ENCODE results near the gene GTPBP3.
A peak's percentile ranks its signal among the peaks of the same experiment; 100 is the strongest.
"Not testable (repeated sequence)": the region's sequence is repeated elsewhere in the genome, so short reads cannot be mapped to it uniquely, and the experiment has no call there.

The GTPBP3 gene, protein sequence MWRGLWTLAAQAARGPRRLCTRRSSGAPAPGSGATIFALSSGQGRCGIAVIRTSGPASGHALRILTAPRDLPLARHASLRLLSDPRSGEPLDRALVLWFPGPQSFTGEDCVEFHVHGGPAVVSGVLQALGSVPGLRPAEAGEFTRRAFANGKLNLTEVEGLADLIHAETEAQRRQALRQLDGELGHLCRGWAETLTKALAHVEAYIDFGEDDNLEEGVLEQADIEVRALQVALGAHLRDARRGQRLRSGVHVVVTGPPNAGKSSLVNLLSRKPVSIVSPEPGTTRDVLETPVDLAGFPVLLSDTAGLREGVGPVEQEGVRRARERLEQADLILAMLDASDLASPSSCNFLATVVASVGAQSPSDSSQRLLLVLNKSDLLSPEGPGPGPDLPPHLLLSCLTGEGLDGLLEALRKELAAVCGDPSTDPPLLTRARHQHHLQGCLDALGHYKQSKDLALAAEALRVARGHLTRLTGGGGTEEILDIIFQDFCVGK

DNA sequence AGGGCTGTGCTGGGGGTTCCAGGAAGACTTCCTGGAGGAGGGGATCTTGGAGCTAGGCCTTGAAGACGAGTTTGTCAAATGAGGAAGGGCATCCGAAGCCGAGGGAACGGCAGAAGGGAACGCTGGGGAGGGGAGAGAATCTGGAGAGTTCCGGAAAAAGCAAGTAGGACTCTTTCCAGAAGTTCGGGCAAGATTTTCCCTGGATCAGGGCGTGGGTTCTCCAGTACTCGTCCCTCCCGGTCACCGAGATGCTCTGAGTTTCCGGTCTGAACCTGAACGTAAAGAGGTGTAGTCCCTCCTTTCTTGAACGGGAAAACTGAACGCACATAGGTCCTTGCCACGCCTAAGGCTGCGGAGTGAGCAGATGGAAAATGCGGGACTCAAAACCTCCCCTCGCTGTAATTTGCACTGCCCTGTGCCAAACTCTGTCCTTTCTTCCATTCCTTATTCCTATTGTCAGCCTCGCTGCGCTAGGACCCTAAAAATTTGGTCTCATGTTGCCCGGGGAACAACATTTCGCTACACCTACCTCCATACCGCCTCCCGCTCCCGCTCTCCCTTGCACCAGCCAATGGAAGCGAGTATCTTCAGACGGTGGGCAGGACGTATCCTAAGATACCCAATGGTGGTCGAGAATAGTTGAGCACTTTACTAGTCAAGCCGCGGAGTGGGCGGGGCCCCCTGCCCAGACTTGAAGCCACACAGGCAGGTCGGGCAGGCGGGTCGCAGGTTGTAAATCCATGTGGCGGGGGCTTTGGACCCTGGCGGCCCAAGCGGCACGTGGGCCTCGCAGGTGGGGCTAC lies at the start of gene GTPBP3:
TSS of gene GTPBP3 (plus strand) at position 682 of the 803 bp plus-strand sequence. CDS start at position 741, 59 bp downstream.
- peak; percentile 75 to 95 (median 90) for DNase-seq

DNA sequence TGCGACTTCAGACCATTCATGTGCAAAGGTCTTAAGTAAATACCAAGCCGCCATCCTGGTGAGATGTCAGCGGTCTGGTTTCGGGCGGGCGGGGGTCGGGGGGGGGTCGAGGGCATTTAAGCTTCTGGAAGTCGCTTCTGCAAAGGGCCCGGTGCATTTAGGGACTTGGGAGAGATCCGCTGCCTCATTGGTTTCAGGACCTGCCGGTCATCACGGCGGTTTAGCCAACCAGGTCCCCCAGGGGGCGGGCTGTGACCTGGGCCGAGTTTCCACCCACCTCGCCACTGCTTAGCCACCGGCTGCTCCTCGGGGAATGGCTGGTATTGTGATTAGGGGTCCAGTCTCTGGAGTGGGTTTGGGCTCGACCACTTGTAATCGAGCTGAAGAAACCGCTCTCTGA lies 47.9 kb upstream of the GTPBP3 start:
- DNase-seq: no peak

DNA sequence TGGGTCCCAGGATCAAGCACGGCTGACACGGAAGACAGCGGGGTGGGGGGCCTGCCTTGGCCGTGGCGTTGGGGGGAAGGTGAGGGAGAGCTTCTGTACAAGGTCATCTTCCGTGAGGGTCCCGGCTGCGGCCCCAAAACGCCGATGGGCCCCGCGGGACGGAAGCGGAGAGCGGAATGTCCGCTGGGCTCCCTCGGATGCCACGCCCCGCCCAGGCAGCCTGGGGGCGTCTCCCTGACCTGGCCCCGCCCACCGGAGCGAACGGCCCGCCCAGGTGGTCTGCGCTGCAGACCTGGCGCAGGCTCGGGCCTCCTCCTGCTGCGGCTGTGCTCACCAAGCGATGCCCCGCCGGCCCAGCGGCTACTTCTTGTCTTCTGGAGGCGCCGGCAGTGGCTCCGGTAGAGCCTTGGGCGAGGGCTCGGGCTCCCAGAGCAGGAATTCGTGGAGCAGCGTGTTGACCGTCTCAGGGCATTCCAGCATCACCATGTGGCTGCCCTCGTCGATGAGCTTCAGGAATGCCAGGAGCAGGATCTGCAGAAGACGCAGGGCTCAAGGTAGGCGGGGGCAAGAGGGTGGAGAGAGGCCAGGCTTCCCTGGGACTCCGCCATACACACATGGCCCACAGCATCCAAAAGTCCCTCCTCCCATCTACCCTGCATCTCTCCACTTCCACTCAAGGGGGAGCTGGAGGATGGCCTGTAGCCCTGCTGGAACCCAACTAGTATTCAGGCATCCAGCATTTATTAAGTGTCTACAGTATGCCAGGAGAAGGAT lies 44.9 kb upstream of the GTPBP3 start:
- DNase-seq: peak; percentile 28 to 74 (median 45)

GRCh38 chr19:17293605-17294004 lies 43.7 kb upstream of the GTPBP3 start:
- no peak for DNase-seq

DNA sequence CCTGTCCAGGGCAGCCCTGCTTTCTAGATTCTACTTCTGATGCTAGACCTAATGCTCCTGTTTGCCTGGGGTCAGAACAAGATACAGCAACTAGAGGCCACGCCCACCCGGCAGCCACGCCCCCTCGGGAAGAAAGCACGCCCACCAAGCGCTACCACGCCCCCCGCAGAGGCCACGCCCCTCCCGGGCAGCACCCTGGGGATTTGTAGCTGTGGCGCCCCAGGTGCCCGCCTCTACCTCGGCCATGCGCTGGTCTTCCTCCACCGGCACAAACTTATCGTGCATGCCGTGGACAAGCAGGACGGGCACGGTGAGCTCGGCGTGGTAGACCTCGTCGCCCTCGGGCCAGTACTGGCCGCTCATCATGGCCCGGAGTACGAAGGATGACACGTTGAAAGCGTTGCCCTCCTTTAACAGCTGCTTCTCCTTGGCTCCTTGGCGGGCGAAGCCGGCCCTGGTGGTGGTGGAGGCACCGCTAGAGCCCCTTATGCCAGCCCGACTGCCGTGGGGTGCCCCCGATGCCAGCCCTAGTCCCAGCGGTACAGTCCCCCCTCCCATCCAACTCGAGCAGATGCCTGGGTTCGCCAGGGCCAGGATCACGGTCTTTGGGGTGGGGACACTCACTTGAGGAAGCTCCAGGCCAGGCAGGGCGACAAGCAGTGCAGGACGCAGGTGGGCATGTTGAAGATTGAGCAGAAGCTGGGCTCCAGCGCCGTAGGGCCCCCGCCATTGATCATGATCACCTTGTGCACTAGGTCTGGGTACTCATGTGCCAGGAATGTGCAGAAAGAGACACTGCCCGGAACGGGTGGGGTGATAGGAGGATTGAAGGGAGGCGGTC lies 43.1 kb upstream of the GTPBP3 start:
- DNase-seq: peak in 2 of 4 experiments; percentile 9 to 19

GRCh38 chr19:17295551-17295950 lies 41.8 kb upstream of the GTPBP3 start:
- not testable (repeated sequence) for DNase-seq

DNA sequence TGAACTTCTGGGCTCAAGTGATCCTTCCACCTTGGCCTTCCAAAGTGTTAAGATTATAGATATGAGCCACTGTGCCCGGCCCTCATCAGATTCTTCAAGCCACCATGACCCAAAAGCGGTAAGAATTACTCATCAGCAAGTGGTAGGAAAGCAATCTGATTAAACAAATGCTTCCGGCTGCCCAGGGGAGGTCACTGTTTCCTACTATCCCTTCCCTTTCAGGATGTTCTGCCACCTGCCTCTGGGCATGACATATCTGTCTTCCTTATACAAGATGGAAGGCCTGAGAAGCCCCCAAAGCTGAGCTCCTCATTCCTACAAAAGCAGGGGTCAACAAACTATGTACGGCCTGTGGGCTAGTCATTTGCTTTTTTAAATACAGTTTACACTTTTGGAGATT lies 41.1 kb upstream of the GTPBP3 start:
- DNase-seq: no peak

DNA sequence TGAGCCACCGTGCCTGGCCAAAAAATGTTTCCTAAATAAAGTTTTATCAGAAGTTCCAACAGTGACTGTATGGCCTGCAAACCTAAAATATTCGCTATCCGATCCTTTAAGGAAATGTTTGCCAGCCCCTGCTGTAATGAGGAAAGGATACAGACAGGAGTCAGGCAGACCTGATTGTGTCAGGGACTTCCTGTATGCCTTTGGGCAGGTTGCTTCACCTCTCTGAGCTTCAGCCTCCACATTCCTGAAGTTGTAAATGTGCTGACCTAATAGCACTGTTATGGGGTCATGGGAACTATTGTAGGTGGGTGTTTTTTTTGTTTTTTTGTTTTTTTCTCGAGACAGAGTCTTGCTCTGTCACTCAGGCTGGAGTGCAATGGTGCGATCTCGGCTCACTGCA lies 40.4 kb upstream of the GTPBP3 start:
- DNase-seq: no peak

DNA sequence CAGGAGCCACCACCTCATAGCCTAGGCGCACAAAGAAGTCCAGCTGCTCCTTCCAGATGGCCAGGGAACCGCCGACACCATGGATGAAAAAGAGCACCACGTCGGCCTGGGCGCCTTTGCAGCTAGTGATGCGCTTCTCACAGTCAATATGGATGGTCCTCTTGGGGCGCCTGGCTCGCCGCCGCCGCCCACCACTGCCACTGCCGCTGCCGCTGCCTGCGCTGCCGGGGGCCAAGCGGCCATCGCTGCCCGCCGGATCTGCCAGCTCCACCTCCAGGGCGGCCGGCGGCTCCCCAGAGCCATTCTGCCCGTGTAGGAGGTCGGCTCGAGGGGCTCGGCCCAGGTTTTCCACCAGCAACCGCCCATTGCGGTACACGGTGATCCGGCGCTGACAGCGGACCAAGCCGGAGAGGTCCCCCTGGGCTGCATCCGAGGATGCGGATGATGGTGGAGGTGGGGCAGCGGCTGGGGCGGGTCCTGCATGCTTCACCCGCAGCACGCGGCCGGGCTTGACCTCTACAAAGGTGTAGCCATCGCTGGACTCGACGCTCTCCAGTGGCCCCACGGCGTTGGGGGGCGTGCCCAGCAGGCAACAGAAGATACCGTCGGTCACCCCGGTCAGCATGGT lies 36.2 kb upstream of the GTPBP3 start:
- DNase-seq: no peak

GRCh38 chr19:17302391-17303166 lies 34.8 kb upstream of the GTPBP3 start:
- peak in 1 of 4 experiments; percentile 51 for DNase-seq

DNA sequence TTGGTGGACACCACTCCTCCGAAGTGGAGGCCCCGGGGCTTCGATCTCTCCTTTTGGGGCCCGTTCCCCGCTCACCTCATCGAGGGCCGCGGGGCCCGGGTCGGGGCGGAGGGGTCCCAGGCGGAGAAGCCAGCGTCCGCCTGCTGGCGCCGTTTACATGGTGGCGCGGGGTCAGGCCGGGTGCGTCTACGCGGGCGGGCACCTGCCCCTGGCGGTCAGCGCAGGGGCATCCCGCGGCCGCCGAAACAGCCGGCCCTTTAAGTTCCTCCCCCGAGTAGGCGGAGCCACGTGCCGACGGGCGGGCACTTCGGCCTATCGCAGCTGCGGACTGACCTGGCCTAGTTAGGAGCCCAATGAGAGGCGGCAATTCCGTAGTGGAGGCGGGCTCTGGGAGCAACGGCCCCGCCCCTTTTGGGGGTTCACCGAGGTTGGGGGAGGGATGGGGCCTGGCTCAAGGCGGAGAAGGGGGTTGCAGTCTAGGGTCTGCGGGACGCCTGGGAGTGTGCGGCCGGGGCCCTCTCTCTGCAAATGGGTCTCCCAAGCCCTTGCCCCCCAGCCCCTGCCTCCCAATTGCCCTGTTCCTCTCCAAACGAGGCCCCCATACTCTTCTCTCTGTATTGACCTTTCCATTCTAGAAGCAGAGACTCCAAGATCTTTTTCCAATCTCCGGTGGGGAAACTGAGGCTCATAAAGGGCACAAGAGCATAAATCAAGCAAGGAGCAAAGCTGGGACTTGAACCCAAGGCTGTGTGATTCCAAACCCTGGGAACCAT lies 34.0 kb upstream of the GTPBP3 start, which contains the start of gene ABHD8:
TSS of gene ABHD8 (minus strand) at position 259 of the 773 bp plus-strand sequence. CDS start 1,809 bp downstream, outside the sequence.
- DNase-seq: peak; percentile 59 to 93 (median 84)

GRCh38 chr19:17303940-17304267 lies 33.4 kb upstream of the GTPBP3 start:
- DNase-seq: no peak

GRCh38 chr19:17304386-17305215 lies 32.8 kb upstream of the GTPBP3 start:
- no peak for DNase-seq

DNA sequence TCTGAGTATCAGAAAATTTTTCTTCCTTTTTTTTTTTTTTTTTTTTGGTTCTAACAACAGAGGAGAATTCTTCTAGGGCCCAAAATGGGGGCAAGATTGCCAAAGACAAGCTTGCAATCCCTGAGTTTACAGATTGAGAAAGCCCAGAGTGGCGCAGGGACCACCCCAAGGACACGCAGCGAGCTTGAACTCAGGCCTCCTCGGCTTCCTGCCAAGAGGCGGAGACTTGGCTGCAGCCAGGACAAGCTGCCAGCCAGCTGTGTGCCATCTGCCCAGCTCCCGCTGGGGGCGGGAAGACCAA lies 32.2 kb upstream of the GTPBP3 start:
- no peak for DNase-seq

GRCh38 chr19:17305517-17306284 lies 31.7 kb upstream of the GTPBP3 start, which contains the start of gene MRPL34:
Gene MRPL34, plus strand, starts transcription at chr19:17305872. Its CDS starts 21 bp downstream, at chr19:17305893.
- DNase-seq: peak; percentile 64 to 87 (median 79)

DNA sequence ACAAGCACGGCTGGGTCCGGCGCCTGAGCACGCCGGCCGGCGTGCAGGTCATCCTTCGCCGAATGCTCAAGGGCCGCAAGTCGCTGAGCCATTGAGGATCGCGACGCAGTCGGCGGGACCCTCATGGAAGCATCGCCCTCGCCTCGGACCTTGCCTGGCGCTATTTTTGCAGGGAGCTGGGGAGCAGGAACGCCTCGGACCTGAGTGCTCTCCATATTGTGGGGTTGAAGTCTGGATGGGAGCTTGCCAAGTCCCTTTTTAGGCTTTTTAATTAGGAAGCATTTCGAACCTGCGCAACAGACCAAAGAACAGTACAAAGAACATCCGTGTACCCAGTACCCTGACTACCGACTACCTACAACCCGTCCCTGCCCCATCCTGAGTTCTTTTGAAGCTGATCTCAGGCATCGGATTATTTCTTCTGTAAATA lies 31.1 kb upstream of the GTPBP3 start:
- DNase-seq: no peak

DNA sequence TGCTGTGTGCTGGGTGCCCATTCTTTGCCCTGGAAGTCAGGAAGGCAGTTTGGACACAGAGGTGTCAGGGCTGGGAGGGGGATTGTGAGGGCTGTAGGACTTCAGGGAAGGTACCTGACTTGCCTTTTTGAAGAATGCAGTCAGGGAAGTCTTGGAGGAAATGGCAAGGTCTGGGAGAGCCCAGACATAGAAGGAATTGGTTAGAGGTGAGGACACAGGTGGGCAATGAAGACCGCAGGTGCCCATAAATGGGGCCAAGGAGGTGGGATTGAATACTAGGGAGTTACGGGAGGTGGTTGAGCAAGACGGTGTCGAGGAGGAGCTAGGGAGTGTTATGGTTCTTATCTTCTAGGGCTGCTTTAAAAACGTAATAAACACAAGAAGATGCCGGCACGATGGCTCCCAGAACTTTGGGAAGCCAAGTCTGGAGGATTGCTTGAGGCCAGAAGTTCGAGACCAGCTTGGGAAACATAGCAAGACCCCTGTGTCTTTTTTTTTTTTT lies 29.4 kb upstream of the GTPBP3 start:
- no peak for DNase-seq

Measured in activated naive CD4-positive, alpha-beta T cell (primary cell).